Body of pancreas (tissue), 4 donors: Measurements from ENCODE around the gene HMG20A.

ENCODE experiments used
- POLR2A ChIP-seq, 3 donors: fragments of 450-650 bp; IDR thresholded peaks; one replicate each; pipeline ENCODE4 v1.6.1; 2016; ENCODE audit warnings: antibody characterized with exemption in 3 of 3, mild to moderate bottlenecking in 2 of 3
- TF ChIP-seq, protein P1 (sequence below), 7 experiments: fragments of 450-650 bp in 4 of 7; fragments of 200-600 bp in 3 of 7; sonication (generic) in 3 of 7; IDR thresholded peaks; one replicate each; pipeline ENCODE4 v1.5.1; 2016 to 2019; ENCODE audit warnings: antibody characterized with exemption in 7 of 7

DNA sequence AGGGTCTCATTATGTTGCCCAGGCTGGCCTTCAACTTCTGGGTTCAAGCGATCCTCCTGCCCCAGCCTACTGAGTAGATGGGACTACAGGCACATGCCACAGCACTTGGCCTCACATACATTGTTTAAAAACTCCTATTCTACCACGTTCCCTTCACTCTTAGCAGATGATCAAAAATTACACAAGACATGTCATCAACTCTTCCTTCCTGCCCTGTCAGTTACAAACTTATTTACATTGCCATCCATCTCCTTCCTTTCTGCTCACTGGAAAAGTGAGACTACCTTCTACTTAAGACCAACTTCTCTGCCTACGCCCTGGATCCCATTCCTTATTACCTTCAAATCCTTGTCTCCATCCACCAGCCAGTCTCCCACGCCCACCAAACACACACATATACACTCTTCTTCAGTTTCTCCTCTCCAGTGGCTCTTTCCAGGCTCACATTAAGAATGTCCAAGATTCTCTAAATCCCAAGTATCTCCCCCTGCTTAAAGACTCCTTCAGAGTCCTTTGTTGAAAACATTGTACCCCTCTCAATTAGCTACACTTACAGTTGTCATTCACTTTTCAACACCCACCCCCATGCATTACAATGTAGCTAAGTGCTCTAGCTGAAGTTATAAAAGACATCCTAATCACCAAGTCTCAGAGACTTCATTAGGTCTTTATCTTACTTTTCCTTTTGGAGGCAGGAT, 5.1 kb upstream of the HMG20A start:
- TF ChIP-seq, protein P1, sequence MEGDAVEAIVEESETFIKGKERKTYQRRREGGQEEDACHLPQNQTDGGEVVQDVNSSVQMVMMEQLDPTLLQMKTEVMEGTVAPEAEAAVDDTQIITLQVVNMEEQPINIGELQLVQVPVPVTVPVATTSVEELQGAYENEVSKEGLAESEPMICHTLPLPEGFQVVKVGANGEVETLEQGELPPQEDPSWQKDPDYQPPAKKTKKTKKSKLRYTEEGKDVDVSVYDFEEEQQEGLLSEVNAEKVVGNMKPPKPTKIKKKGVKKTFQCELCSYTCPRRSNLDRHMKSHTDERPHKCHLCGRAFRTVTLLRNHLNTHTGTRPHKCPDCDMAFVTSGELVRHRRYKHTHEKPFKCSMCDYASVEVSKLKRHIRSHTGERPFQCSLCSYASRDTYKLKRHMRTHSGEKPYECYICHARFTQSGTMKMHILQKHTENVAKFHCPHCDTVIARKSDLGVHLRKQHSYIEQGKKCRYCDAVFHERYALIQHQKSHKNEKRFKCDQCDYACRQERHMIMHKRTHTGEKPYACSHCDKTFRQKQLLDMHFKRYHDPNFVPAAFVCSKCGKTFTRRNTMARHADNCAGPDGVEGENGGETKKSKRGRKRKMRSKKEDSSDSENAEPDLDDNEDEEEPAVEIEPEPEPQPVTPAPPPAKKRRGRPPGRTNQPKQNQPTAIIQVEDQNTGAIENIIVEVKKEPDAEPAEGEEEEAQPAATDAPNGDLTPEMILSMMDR (IDR thresholded peaks at IDR 0.05): no peak
- TF ChIP-seq POLR2A (IDR thresholded peaks at IDR 0.05): no peak
